GM23338 (cell line): ENCODE measurements around the gene C1orf74. TPM values are rescaled to one million over a fixed set of nuclear protein-coding genes. Genes with fewer than 3 reads are reported as not detected.
A peak's percentile ranks its signal among the peaks of the same experiment; 100 is the strongest.
"Not testable (repeated sequence)": the region's sequence is repeated elsewhere in the genome, so short reads cannot be mapped to it uniquely, and the experiment has no call there.

Experiments
- ATAC-seq: fragments of 200-7000 bp; cut with Tn5 transposase; 3 replicates; pipeline ENCODE4 v1.9.1; 2020
- DNase-seq: peaks from one replicate; pipeline ENCODE4 v3.0.0-alpha.2; 2015; ENCODE audit warnings: low spot score
- H2AFZ ChIP-seq: fragments of 200-600 bp; sonication (generic); 2 replicates; pipeline ENCODE4 v1.8.0; 2016; ENCODE audit warnings: antibody characterized with exemption, mild to moderate bottlenecking, moderate library complexity
- H3F3A ChIP-seq: fragments of 200-600 bp; sonication (generic); replicated peaks from 2 replicates; pipeline ENCODE4 v1.8.0; 2017; ENCODE audit warnings: antibody characterized with exemption, mixed run types, low read depth
- H3K27ac ChIP-seq: fragments of 200-600 bp; sonication (generic); 2 replicates; pipeline ENCODE4 v1.6.1; 2016; ENCODE audit warnings: low read depth
- H3K27me3 ChIP-seq: fragments of 200-600 bp; sonication (generic); 2 replicates; pipeline ENCODE4 v1.8.0; 2016; ENCODE audit warnings: mild to moderate bottlenecking, mixed run types, moderate library complexity; ENCODE audit not compliant: insufficient read depth
- H3K36me3 ChIP-seq: fragments of 200-600 bp; sonication (generic); 2 replicates; pipeline ENCODE4 v1.8.0; 2016; ENCODE audit warnings: mild to moderate bottlenecking; ENCODE audit not compliant: insufficient read depth
- H3K4me1 ChIP-seq: fragments of 200-600 bp; sonication (generic); 2 replicates; pipeline ENCODE4 v1.8.0; 2016; ENCODE audit warnings: mild to moderate bottlenecking, moderate library complexity; ENCODE audit not compliant: insufficient read depth
- H3K4me2 ChIP-seq: fragments of 200-600 bp; sonication (generic); 2 replicates; pipeline ENCODE4 v1.7.1; 2017; ENCODE audit warnings: mixed run types
- H3K4me3 ChIP-seq: fragments of 200-600 bp; sonication (generic); 2 replicates; pipeline ENCODE4 v1.6.1; 2016; ENCODE audit warnings: mixed run types
- H3K79me2 ChIP-seq: fragments of 200-600 bp; sonication (generic); replicated peaks from 2 replicates; pipeline ENCODE4 v1.8.0; 2017; ENCODE audit warnings: mild to moderate bottlenecking; ENCODE audit not compliant: insufficient read depth
- H3K9me2 ChIP-seq: fragments of 200-600 bp; sonication (generic); 2 replicates; pipeline ENCODE4 v1.8.0; 2017; ENCODE audit not compliant: insufficient read depth
- H4K20me1 ChIP-seq: fragments of 200-600 bp; sonication (generic); replicated peaks from 2 replicates; pipeline ENCODE4 v1.8.0; 2017; ENCODE audit warnings: mild to moderate bottlenecking; ENCODE audit not compliant: insufficient read depth
- H3K27ac Mint-ChIP-seq: 2 replicates; pipeline ENCODE4 v1.8.0; 2020; ENCODE audit warnings: inconsistent platforms, mild to moderate bottlenecking, moderate library complexity, mixed read lengths
- H3K27me3 Mint-ChIP-seq: 3 replicates; pipeline ENCODE4 v1.8.0; 2022; ENCODE audit warnings: low read depth, mild to moderate bottlenecking, moderate library complexity, mixed read lengths, inconsistent platforms; ENCODE audit not compliant: insufficient read depth, poor library complexity
- H3K36me3 Mint-ChIP-seq: 3 replicates; pipeline ENCODE4 v1.8.0; 2021; ENCODE audit warnings: low read depth, mild to moderate bottlenecking, inconsistent platforms, moderate library complexity, mixed read lengths
- H3K4me1 Mint-ChIP-seq: 3 replicates; pipeline ENCODE4 v1.8.0; 2020; ENCODE audit warnings: mild to moderate bottlenecking, inconsistent platforms, mixed read lengths
- H3K4me3 Mint-ChIP-seq: 3 replicates; pipeline ENCODE4 v1.8.0; 2021; ENCODE audit warnings: moderate library complexity, mild to moderate bottlenecking, inconsistent platforms, mixed read lengths
- H3K9me3 Mint-ChIP-seq: 3 replicates; pipeline ENCODE4 v1.8.0; 2020; ENCODE audit warnings: moderate library complexity, mild to moderate bottlenecking, inconsistent platforms, mixed read lengths
- CTCF ChIP-seq, 2 experiments: fragments of 200-600 bp in 1 of 2; sonication (generic) in 1 of 2; conservative IDR thresholded peaks; 2 replicates each; pipeline versions ENCODE4 v1.5.1 to v1.6.1; 2016 to 2017; ENCODE audit warnings: antibody characterized with exemption in 2 of 2, low read depth in 2 of 2, mild to moderate bottlenecking in 2 of 2, moderate library complexity in 1 of 2
- JUNB ChIP-seq: IDR thresholded peaks from one replicate; pipeline ENCODE4 v1.6.1; 2016; ENCODE audit warnings: antibody characterized with exemption; ENCODE audit not compliant: unreplicated experiment
- NANOG ChIP-seq: IDR thresholded peaks from 2 replicates; pipeline ENCODE4 v1.6.1; 2016; ENCODE audit warnings: antibody characterized with exemption, borderline replicate concordance
- ZNF462 ChIP-seq: fragments of 250-450 bp; sonication (Bioruptor Pico); IDR thresholded peaks from 2 replicates; pipeline ENCODE4 v1.5.0; 2020; ENCODE audit warnings: mild to moderate bottlenecking, moderate library complexity
- polyA plus RNA-seq: library from polyadenylated mRNA; unstranded; fragments of >200 nt; fragmentation: Nextera tagmentation; extraction: Ambion mirVana; gene quantifications from 2 replicates; pipeline ENCODE4 v1.2.1, GENCODE V29; 2016
- total RNA-seq: library from RNA; depleted of rRNA; stranded (reverse); fragments of >200 nt; shearing (Covaris generic); gene quantifications from 2 replicates; pipeline ENCODE4 v1.2.3, GENCODE V29; 2014

Gene C1orf74
- total and polyA plus RNA-seq, 2 experiments from 2014 or later = 2.8 to 3.9 TPM

- TF ChIP-seq ZNF462 (CRISPR knock-in tag) (no peak), NANOG (no peak)
Observed at GRCh38 chr1:209800984-209801834, 16.9 kb upstream of the C1orf74 start (continued).

GRCh38 chr1:209797978-209798639 is 13.8 kb upstream of the C1orf74 start:
- H3K4me1 ChIP-seq = no peaks in the 10 kb centered on the region
- Mint-ChIP-seq H3K27me3 (no peaks in the 10 kb centered on the region), H3K4me1 (peaks cover 8% of the 10 kb centered on the region), H3K4me3 (no peak overlapping the region), H3K36me3 (peaks cover 18% of the 10 kb centered on the region; the same call in 2 of the 3 replicates), H3K9me3 (no peaks in the 10 kb centered on the region), H3K27ac (peak overlapping the region; percentile 81; the same call in 1 of the 2 replicates)
- no peaks in the 10 kb centered on the region for H3K27me3 ChIP-seq
- TF ChIP-seq JUNB (no peak), CTCF (conservative IDR thresholded peaks at IDR 0.05; ENCODE audit: low read depth in 2 of 2) (peak; percentile 54 to 55)
- H3K4me3 ChIP-seq = no peak overlapping the region
- no peak overlapping the region for H2AFZ ChIP-seq
- peaks cover 7% of the 10 kb centered on the region for H3K36me3 ChIP-seq
- H3F3A ChIP-seq = no peaks in the 10 kb centered on the region
- no peaks in the 10 kb centered on the region for H3K9me2 ChIP-seq
- no peak overlapping the region for H3K27ac ChIP-seq
- no peaks in the 10 kb centered on the region for H3K79me2 ChIP-seq
- H4K20me1 ChIP-seq = no peaks in the 10 kb centered on the region; the same call in 1 of the 2 replicates
- ATAC-seq (peak; percentile 91), DNase-seq (peak; percentile 62)
- H3K4me2 ChIP-seq = no peak overlapping the region

GRCh38 chr1:209793711-209794110 is 9.4 kb upstream of the C1orf74 start:
- not testable (repeated sequence) for H3K27me3 Mint-ChIP-seq, H3K9me3 Mint-ChIP-seq, H3K27ac ChIP-seq, H3K27ac Mint-ChIP-seq, H3K4me1 Mint-ChIP-seq, H3K27me3 ChIP-seq, ATAC-seq, H3K4me2 ChIP-seq, DNase-seq, H3K36me3 ChIP-seq, H3K9me2 ChIP-seq, H2AFZ ChIP-seq, H3K79me2 ChIP-seq, H3K4me3 ChIP-seq, H3K4me1 ChIP-seq, H4K20me1 ChIP-seq, H3F3A ChIP-seq, H3K4me3 Mint-ChIP-seq
- H3K36me3 Mint-ChIP-seq = peaks cover 18% of the 10 kb centered on the region; the same call in 2 of the 3 replicates
